IMR-90 (cell line): Measurements from ENCODE around the gene LAG3.

Experiments used
- BHLHE40 ChIP-seq: fragments of 150-350 bp; IDR thresholded peaks from 2 replicates; pipeline ENCODE4 v1.6.1; 2016; ENCODE audit warnings: mild to moderate bottlenecking, low read depth, low read length
- CEBPB ChIP-seq: IDR thresholded peaks from 2 replicates; pipeline ENCODE4 v1.6.1; 2012; ENCODE audit warnings: low read depth, low read length, improper control_type of control experiment
- CHD1 ChIP-seq: IDR thresholded peaks from 2 replicates; pipeline ENCODE4 v1.6.1; 2012; ENCODE audit warnings: low read depth, low read length, improper control_type of control experiment
- CTCF ChIP-seq: conservative IDR thresholded peaks from 2 replicates; pipeline ENCODE4 v1.5.1; 2012; ENCODE audit warnings: mild to moderate bottlenecking, low read depth, low read length, improper control_type of control experiment
- ELK1 ChIP-seq: fragments of 150-350 bp; IDR thresholded peaks from 2 replicates; pipeline ENCODE4 v1.6.1; 2016; ENCODE audit warnings: low read depth, mild to moderate bottlenecking, low read length, moderate library complexity, borderline replicate concordance
- MXI1 ChIP-seq: IDR thresholded peaks from 2 replicates; pipeline ENCODE4 v1.6.1; 2012; ENCODE audit warnings: low read depth, mild to moderate bottlenecking, low read length, moderate library complexity, borderline replicate concordance
- POLR2A ChIP-seq: IDR thresholded peaks from 2 replicates; pipeline ENCODE4 v1.6.1; 2012; ENCODE audit warnings: mild to moderate bottlenecking, low read depth, low read length
- RAD21 ChIP-seq: IDR thresholded peaks from 2 replicates; pipeline ENCODE4 v1.6.1; 2012; ENCODE audit warnings: low read length, improper control_type of control experiment
- RFX5 ChIP-seq: IDR thresholded peaks from 2 replicates; pipeline ENCODE4 v1.8.0; 2012; ENCODE audit warnings: low read depth, mild to moderate bottlenecking, low read length, moderate library complexity
- USF2 ChIP-seq: fragments of 150-350 bp; IDR thresholded peaks from 2 replicates; pipeline ENCODE4 v1.6.1; 2017; ENCODE audit warnings: mild to moderate bottlenecking, antibody characterized with exemption, low read length, low read depth

GRCh38 chr12:6826734-6827436 lies 54.6 kb downstream of the LAG3 start:
- TF ChIP-seq MXI1 (no peak), CTCF (no peak), CHD1 (no peak), ELK1 (no peak), RFX5 (no peak), RAD21 (no peak), BHLHE40 (no peak), USF2 (no peak), POLR2A (no peak), CEBPB (no peak)
